GM21737 (cell line): ENCODE results near the gene TSPAN33.
"Not testable (repeated sequence)": the region's sequence is repeated elsewhere in the genome, so short reads cannot be mapped to it uniquely, and the experiment has no call there.

Experiments used
- ATAC-seq: cut with Tn5 transposase; IDR thresholded peaks from one replicate; pipeline ENCODE4 v1.9.1; 2021; ENCODE audit warnings: mild to moderate bottlenecking, moderate library complexity; ENCODE audit not compliant: unreplicated experiment

Gene TSPAN33

GRCh38 chr7:129205126-129205818, 60.8 kb downstream of the TSPAN33 start:
- ATAC-seq = no peak

DNA sequence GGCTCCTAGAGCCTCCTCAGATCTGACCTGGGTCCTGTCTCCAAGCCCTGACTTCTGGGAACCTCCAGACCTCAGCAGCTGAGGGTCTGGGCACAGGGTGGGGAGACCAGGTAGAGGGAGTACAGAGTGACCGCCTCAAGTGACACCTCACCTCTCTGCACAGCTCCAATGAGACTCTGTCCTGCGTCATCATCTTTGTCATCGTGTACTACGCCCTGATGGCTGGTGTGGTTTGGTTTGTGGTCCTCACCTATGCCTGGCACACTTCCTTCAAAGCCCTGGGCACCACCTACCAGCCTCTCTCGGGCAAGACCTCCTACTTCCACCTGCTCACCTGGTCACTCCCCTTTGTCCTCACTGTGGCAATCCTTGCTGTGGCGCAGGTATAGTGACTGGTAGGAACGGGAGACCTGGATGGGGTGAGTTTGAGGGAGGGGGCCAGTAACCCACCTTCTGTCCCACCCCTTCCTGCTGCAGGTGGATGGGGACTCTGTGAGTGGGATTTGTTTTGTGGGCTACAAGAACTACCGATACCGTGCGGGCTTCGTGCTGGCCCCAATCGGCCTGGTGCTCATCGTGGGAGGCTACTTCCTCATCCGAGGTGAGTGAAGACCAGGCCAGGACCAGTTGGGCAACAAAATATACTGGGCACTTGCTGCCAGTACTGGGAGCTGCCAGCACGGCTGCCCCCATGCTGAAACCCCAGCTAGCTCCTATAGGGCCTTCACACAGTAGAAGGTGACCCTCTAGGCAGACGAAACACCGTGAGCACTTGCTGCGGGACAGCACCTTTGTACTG, 61.7 kb downstream of the TSPAN33 start:
- ATAC-seq = no peak

DNA sequence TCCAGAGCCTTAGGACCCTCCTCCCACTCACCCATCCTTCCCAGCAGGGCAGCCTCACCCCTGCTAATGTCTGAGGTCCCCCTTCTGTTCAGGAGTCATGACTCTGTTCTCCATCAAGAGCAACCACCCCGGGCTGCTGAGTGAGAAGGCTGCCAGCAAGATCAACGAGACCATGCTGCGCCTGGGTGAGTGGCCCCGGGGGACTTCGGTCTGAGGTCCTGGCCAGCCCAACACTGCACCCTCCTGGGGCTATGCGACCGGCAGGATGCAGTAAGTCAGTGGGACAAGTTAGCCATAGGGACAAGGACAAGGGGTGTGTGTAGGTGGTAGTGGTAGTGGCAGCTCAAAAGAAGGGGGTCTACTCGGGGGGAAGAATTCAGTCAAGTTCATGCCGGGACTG, 64.2 kb downstream of the TSPAN33 start:
- no peak for ATAC-seq

- ATAC-seq = no peak
Observed at GRCh38 chr7:129209067-129209926, 64.8 kb downstream of the TSPAN33 start.

DNA sequence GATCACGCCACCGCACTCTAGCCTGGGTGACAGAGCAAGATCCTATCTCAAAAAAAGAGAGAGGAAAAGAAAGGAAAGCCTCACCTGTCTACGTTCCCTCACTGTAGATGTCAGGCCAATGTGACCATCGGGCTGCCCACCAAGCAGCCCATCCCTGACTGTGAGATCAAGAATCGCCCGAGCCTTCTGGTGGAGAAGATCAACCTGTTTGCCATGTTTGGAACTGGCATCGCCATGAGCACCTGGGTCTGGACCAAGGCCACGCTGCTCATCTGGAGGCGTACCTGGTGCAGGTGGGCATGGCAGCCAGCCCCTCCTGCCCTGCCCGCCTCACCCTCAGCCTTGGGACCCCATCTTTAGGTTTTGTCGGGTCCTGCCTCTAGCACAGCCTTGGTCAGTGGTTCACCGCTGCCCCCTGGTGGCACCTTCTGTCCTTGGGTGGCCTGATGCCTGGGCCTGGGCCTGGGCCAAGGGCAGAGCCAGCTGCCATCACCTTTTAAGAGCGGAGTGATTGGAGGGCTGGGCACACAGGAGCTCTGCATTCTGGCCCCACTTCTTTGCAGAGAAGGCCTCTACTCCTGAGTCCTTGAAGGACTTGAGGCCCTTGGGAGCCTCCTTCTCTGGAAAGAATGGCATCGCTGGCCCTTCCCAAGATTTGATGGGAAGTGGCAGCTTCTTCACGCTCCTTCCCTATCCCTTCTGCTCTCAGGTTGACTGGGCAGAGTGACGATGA, 65.9 kb downstream of the TSPAN33 start:
- no peak for ATAC-seq

- no peak for ATAC-seq
Observed at GRCh38 chr7:129210989-129211312, 66.4 kb downstream of the TSPAN33 start.

GRCh38 chr7:129212126-129212525, 67.6 kb downstream of the TSPAN33 start:
- no peak for ATAC-seq

DNA sequence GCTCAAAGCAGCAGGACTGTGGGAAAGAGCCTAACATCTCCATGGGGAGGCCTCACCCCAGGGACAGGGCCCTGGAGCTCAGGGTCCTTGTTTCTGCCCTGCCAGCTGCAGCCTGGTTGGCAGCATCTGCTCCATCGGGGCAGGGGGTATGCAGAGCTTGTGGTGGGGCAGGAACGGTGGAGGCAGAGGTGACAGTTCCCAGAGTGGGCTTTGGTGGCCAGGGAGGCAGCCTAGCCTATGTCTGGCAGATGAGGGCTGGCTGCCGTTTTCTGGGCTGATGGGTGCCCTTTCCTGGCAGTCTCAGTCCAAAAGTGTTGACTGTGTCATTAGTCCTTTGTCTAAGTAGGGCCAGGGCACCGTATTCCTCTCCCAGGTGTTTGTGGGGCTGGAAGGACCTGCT, 68.1 kb downstream of the TSPAN33 start:
- ATAC-seq = no peak

- no peak for ATAC-seq
Observed at GRCh38 chr7:129213828-129214227, 69.3 kb downstream of the TSPAN33 start.

- not testable (repeated sequence) for ATAC-seq
Observed at GRCh38 chr7:129215691-129216090, 71.2 kb downstream of the TSPAN33 start.

- not testable (repeated sequence) for ATAC-seq
Observed at GRCh38 chr7:129216101-129216715, 71.7 kb downstream of the TSPAN33 start.

- ATAC-seq = not testable (repeated sequence)
Observed at GRCh38 chr7:129216821-129217416, 72.4 kb downstream of the TSPAN33 start.

GRCh38 chr7:129218514-129219062, 74.1 kb downstream of the TSPAN33 start:
- no peak for ATAC-seq

GRCh38 chr7:129219166-129219565, 74.7 kb downstream of the TSPAN33 start:
- ATAC-seq = not testable (repeated sequence)
